ENCODE results near the gene RNF167. TPM values are rescaled to one million over a fixed set of nuclear protein-coding genes. Genes with fewer than 3 reads are reported as not detected.

RNF167 gene
- total and polyA plus RNA-seq, 2 donors (not counting 3 experiments of a cell fraction or from before 2014, with no cell fraction given), result 60.2 to 87.6 TPM

- H3K36me3 ChIP-seq (ENCODE audit: control insufficient read depth in 2 of 2, extremely low read depth in 1 of 2, insufficient read depth in 2 of 2, low read length in 2 of 2), result peaks cover 23 to 53% of the 10 kb centered on the region in 2 experiments
- FAIRE-seq (no peak), DNase-seq (ENCODE audit: low read depth, low spot score) (no peak)
- H3K4me1 ChIP-seq (ENCODE audit: control insufficient read depth, extremely low read depth, insufficient read depth, low read length), result peaks cover 10% of the 10 kb centered on the region
- H3K79me2 ChIP-seq (ENCODE audit: control insufficient read depth, insufficient read depth, low read length), result peaks cover 4% of the 10 kb centered on the region
- no peaks in the 10 kb centered on the region for H3K27me3 ChIP-seq (ENCODE audit: control insufficient read depth in 2 of 2, insufficient read depth in 2 of 2, low read length in 2 of 2)
- H3K9me1 ChIP-seq (replicated peaks; ENCODE audit: control insufficient read depth, extremely low read depth, insufficient read depth, low read length), result no peaks in the 10 kb centered on the region
- no peaks in the 10 kb centered on the region for H4K20me1 ChIP-seq (replicated peaks; ENCODE audit: control insufficient read depth, extremely low read depth, insufficient read depth, low read length)
- no peak overlapping the region for H3K27ac ChIP-seq (ENCODE audit: insufficient read depth, low read depth, low read length)
- TF ChIP-seq EZH2 (IDR thresholded peaks at IDR 0.05; ENCODE audit: borderline replicate concordance, low read depth, low read length, severe bottlenecking) (no peak), MAX (IDR thresholded peaks at IDR 0.05; ENCODE audit: insufficient read depth, insufficient read length) (no peak), MYC (IDR thresholded peaks at IDR 0.05; ENCODE audit: low read depth, low read length) (no peak), POLR2A (IDR thresholded peaks at IDR 0.05; ENCODE audit: low read depth, low read length) (no peak), POLR2AphosphoS5 (IDR thresholded peaks at IDR 0.05; ENCODE audit: insufficient read depth, low read depth, low read length) (no peak), FOS (IDR thresholded peaks at IDR 0.05; ENCODE audit: borderline replicate concordance, insufficient read depth, low read length) (no peak), CTCF (IDR thresholded peaks at IDR 0.05; ENCODE audit: extremely low read depth in 1 of 2, insufficient read depth in 1 of 2, low read depth in 1 of 2, low read length in 2 of 2) (no peak), GATA2 (IDR thresholded peaks at IDR 0.05; ENCODE audit: insufficient read depth, insufficient read length, low read depth, low read length) (no peak), JUN (IDR thresholded peaks at IDR 0.05; ENCODE audit: borderline replicate concordance, insufficient read depth, insufficient read length, low read depth) (no peak)
- no peak overlapping the region for H3K4me2 ChIP-seq (ENCODE audit: insufficient read depth, low read length)
- POLR2A ChIA-PET, result no interaction called here
- H3K9me3 ChIP-seq (replicated peaks; ENCODE audit: control insufficient read depth, insufficient read depth, low read length), result no peaks in the 10 kb centered on the region
- intact Hi-C loops (cut with micrococcal nuclease), result no loop called here
- no peak overlapping the region for H2AFZ ChIP-seq (ENCODE audit: low read depth, low read length)
- BruUV-seq (replicated peaks), result no TSS peak
- no peak overlapping the region for H3K9ac ChIP-seq (replicated peaks; ENCODE audit: extremely low read depth, insufficient read depth, low read length)
- CTCF ChIA-PET, result interaction anchor here (1.1 kb wide), 1 partner anchor 89 kb away, joined by 3 read pairs; no protein-coding TSS in a partner anchor
- dilution Hi-C loops (cut with MboI; ENCODE audit: extremely low pct_ligation_motif_present, low sequenced_read_pairs), result no loop called here
- no peak overlapping the region for H3K4me3 ChIP-seq (replicated peaks in 1 of 3; ENCODE audit: insufficient read depth in 1 of 3, low read depth in 1 of 3, low read length in 3 of 3)
Measured at GRCh38 chr17:4973256-4974114, 33.4 kb downstream of the RNF167 start.

All from endothelial cell of umbilical vein (primary cell).